GM13977 (cell line): ENCODE results near the gene DERA.

Experiments used
- DNase-seq: peaks from one replicate; pipeline ENCODE4 v3.0.0; 2012; ENCODE audit warnings: low spot score
- in situ Hi-C: fragments of 300-500 bp; cut with MboI; formaldehyde crosslinking; loops from one replicate; pipeline ENCODE4 v1.12.0; 2022; ENCODE audit warnings: low sequenced_read_pairs, low pct_unique_long_range_greater_than_20kb, mixed read lengths, inconsistent platforms; ENCODE audit not compliant: unreplicated experiment
- TF ChIP-seq, protein P1 (sequence below): IDR thresholded peaks from 2 replicates; pipeline ENCODE4 v1.5.1; 2012; ENCODE audit warnings: mild to moderate bottlenecking, control low read depth; ENCODE audit not compliant: insufficient read depth; ENCODE audit errors: extremely low read depth, missing control alignments

DERA gene

DNA sequence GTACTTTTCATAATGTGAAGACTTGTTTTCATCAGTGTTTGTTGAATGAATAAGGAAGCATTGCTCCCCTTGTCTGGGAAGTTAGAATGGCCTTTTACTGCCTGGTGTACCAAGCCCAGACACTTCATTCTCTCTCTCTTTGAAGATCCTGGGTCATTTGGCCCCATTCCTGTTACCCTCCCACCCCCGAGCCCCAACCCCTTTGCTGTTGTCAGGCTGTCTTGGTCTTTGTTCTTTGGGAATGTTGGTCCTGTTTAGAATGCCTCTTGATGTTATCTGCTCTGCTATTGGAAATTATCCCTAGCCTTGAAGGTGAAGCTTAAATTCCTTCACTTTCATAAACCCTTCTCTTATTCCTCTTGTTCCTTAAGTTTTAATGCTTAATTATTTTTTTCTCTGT lies 13.8 kb downstream of the DERA start:
- DNase-seq, result no peak
- in situ Hi-C loops, result loop anchor here (25.0 kb wide), 1 partner anchor 437 kb away; no protein-coding TSS in a partner anchor
- TF ChIP-seq, protein P1, sequence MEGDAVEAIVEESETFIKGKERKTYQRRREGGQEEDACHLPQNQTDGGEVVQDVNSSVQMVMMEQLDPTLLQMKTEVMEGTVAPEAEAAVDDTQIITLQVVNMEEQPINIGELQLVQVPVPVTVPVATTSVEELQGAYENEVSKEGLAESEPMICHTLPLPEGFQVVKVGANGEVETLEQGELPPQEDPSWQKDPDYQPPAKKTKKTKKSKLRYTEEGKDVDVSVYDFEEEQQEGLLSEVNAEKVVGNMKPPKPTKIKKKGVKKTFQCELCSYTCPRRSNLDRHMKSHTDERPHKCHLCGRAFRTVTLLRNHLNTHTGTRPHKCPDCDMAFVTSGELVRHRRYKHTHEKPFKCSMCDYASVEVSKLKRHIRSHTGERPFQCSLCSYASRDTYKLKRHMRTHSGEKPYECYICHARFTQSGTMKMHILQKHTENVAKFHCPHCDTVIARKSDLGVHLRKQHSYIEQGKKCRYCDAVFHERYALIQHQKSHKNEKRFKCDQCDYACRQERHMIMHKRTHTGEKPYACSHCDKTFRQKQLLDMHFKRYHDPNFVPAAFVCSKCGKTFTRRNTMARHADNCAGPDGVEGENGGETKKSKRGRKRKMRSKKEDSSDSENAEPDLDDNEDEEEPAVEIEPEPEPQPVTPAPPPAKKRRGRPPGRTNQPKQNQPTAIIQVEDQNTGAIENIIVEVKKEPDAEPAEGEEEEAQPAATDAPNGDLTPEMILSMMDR, result no peak

DNA sequence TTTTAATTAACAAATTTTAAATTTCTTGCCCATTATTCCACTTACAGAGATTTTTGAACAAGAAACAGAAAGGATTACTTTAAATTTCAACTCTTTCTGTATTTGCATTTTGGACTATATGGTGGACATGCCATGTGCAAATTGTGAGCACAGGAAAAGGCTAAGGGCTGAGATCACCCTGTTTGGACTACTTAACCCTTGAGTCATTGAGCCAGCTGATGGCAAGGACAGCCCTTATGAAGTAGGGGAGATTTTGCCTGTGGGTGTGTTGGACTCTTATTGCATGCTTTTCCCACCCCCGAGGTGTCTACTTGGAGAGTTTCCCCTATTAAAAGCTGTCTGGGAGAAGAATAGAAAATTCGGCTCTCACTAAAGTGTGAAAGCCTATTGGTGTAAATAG lies 17.2 kb downstream of the DERA start:
- DNase-seq, result no peak
- TF ChIP-seq, protein P1, result no peak
- in situ Hi-C loops, result no loop called here

DNA sequence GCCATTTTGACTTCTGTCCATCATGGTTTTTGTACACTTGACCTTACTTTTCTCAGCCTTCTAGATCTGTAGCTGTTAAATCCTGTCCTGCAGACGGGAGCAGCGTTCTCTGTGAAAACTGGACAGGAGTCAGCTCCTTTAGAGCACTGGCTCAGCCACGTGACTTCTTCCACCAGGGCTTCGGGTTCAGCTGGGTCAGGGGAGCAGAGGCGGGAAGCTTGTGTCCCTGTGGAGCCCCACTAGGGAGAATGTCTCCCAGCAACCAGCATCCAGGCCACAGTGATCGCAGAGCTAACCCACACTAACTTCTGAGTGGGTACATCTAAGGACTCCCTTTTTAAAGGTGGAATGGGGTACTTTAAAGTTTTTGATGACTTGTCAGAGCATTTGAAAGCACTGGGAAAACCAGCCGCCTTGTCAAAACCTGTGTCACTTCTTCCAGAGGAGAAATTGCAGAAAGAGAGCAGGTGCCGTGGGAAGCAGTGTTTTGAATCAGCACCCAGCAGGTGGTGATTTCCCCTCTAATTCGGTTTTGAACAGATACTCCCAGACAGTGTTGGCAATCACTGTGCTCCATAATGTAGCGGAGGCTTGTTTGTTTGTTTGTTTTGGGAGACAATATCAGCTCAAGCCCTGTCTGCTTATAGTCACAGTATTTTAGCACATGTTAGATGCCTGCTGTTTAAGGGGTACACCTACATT lies 17.9 kb downstream of the DERA start:
- DNase-seq, result no peak
- TF ChIP-seq, protein P1, result no peak
- in situ Hi-C loops, result no loop called here

DNA sequence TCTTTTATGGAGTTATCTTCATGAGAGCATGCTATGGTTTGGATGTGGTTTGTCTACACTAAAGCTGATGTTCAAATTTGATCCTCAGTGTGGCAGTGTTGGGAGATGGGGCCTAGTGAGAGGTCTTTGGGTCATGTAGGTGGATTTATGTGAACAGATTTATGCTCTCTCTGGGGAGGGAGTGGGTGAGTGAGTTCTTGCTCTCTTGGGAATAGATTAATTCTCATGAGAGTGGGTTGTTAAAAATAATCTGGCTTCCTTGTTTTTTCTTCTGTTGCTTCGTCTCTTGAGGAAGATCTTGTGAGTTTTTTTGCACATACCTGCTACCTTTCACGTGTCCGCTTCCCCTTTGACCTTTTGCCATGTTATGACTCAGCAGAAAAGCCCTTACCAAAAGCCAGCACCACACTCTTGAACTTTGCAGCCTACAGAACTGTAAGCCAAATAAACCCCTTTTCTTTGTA lies 20.5 kb downstream of the DERA start:
- no peak for DNase-seq
- in situ Hi-C loops, result no loop called here
- TF ChIP-seq, protein P1, result peak; percentile 33

DNA sequence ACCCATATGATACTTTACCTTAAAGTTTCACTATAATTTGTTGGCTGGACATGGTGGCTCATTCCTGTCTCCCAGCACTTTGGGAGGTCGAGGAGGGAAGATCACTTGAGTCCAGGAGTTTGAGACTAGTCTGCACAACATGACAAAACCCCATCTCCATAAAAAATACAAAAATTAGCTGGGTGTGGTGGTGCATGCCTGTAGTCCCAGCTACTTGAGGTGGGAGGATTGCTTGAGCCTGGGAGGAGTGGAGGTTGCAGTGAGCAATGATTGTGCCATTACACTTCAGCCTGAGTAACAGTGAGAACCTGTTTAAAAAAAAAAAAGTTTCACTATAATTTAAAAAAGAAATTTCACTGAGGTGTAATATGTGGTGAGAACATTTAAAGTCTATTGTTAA lies 21.2 kb downstream of the DERA start:
- TF ChIP-seq, protein P1, result no peak
- in situ Hi-C loops, result no loop called here

DNA sequence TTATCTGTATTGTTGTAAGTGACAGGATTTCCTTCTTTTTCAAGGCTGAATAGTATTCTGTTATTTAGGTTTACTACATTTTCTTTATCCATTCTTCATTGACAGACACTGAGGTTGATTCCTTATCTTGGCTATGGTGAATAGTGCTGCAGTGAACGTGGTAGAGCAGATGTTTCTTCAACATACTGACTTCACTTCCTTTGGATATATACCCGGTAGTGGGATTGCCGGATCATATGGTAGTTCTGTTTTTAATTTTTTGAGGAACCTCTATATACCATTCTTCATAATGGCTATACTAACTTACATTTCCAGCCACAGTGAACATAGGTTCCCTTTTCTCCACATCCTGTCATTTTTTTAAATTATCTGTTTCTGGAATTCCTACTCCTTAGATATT lies 21.8 kb downstream of the DERA start:
- no peak for DNase-seq
- in situ Hi-C loops, result no loop called here
- TF ChIP-seq, protein P1, result no peak

More for the DNA sequence above, 21.2 kb downstream of the DERA start:
- DNase-seq, result no peak

DNA sequence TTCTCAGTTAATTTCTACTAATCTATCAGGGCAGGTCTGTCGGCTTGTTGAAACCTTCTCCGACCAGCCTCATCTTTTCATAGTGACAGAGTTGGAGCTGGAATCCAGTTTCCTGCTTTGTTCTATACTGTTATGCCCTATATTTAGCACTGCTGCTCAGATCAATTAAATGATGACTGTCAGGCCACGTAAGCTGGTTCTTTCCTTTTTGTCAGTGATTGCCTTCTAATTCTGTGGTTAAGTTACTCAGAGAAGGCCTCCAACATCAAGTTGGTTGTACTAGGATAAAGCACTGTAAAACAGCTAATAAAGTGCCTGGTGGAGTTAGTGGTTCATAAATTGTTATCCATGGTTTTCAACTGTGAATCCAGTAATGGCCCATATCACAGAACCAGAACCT lies 22.6 kb downstream of the DERA start:
- no peak for DNase-seq
- TF ChIP-seq, protein P1, result no peak
- in situ Hi-C loops, result no loop called here
